Subcutaneous abdominal adipose tissue (tissue), 5 donors: ENCODE results near the gene IL12RB1.

Experiments
- H3K27ac ChIP-seq: one replicate; pipeline ENCODE4 v1.7.0; 2013; ENCODE audit warnings: low read depth, mild to moderate bottlenecking, inconsistent platforms, low read length, moderate library complexity
- H3K27me3 ChIP-seq, 5 donors: one replicate each; pipeline ENCODE4 v1.7.0; 2013; ENCODE audit warnings: low read length in 5 of 5, inconsistent platforms in 1 of 5; ENCODE audit not compliant: control insufficient read depth in 5 of 5, insufficient read depth in 4 of 5
- H3K36me3 ChIP-seq, 5 donors: one replicate each; pipeline ENCODE4 v1.7.0; 2013; ENCODE audit warnings: low read length in 5 of 5; ENCODE audit not compliant: control insufficient read depth in 5 of 5, insufficient read depth in 5 of 5
- H3K4me1 ChIP-seq, 5 donors: one replicate each; pipeline ENCODE4 v1.7.0; 2013; ENCODE audit warnings: low read length in 5 of 5, mild to moderate bottlenecking in 3 of 5, moderate library complexity in 1 of 5; ENCODE audit not compliant: control insufficient read depth in 5 of 5, insufficient read depth in 5 of 5
- H3K4me3 ChIP-seq, 5 donors: one replicate each; pipeline ENCODE4 v1.7.0; 2013; ENCODE audit warnings: low read length in 5 of 5, low read depth in 1 of 5
- H3K9ac ChIP-seq, 5 donors: one replicate each; pipeline ENCODE4 v1.7.0; 2013; ENCODE audit warnings: low read length in 5 of 5, mild to moderate bottlenecking in 4 of 5, moderate library complexity in 3 of 5
- H3K9me3 ChIP-seq, 5 donors: one replicate each; pipeline ENCODE4 v1.7.0; 2013; ENCODE audit warnings: low read length in 5 of 5; ENCODE audit not compliant: control insufficient read depth in 5 of 5
- donor health status: healthy.
- donor health status: healthy.
- donor health status: healthy.
- donor health status: healthy.
- donor health status: healthy.

IL12RB1 gene

DNA sequence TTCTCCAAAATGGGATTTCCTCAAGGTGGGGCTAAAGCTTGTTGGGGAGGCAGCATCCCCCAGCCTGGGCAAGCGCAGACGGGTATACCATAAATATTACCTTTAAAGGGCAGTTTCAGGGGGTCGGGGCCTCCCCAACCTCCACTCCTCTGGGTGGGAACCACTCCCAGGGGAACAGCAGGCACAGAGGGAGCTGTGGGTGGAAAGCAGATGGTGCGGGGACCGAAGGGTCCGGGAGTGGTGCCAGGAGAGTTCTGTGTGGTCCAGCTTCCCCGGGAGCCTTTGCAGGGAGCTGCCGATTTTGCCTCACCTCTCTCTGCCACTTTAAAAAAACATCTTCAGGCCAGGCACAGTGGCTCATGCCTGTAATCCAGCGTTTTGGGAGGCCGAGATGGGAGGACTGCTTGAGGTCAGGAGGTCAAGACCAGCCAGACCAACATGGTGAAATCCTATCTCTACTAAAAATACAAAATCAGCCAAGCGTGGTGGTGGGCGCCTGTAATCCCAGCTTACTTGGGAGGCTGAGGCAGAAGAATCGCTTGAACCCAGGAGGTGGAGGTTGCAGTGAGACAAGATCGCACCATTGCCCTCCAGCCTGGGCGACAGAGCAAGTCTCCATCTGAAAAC lies 16.3 kb upstream of the IL12RB1 start:
- Histone ChIP-seq H3K4me3 (no peak overlapping the region), H3K9me3 (no peaks in the 10 kb centered on the region), H3K4me1 (peaks cover 1 to 41% (median 26%) of the 10 kb centered on the region in 5 donors), H3K27ac (no peak overlapping the region), H3K9ac (no peak overlapping the region), H3K36me3 (no peaks in the 10 kb centered on the region), H3K27me3 (peaks cover 0 to 13% (median 0%) of the 10 kb centered on the region in 5 donors)

DNA sequence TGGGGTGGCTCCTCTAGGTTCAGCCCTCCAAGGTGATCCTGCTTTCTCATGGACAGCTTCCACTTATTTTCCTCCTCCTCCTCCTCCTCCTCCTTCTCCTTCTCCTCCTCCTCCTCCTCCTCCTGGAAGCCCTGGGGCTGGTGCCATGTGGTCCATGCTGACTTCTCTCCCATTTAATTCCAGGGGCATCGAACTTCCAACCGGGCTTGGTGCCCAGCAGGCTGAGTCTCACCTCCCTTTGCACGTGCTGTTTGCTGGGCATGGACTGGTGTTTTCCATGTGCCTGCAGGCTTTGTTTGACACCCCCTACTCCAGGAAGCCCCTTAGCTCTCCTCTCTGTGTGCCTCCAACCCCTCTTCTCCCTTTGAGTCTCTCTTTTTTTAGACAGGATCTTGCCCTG lies 14.5 kb upstream of the IL12RB1 start:
- Histone ChIP-seq H3K4me3 (no peak overlapping the region), H3K36me3 (no peaks in the 10 kb centered on the region), H3K9me3 (no peaks in the 10 kb centered on the region), H3K9ac (no peak overlapping the region), H3K27me3 (peaks cover 0 to 13% (median 0%) of the 10 kb centered on the region in 5 donors), H3K4me1 (peaks cover 1 to 44% (median 33%) of the 10 kb centered on the region in 5 donors), H3K27ac (no peak overlapping the region)

DNA sequence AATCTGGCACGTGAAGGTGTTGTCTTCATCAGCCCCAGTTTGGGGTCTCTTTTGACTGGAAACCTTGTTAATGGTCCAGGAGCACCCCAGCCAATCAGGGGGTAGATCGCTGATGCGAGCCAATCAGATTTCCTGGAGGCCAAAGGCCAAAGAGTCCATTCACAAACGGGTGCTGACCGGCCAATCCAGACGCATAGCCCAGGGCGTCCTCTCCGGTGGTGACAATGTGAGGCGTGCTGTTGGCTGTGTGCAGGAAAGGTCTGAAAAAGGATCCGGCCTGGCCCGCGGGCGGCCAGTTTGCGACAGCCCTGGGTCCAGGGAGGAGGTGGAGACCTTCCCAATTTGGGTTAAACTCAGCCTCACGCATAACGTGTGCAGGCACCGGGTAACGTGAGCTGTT lies 14.0 kb upstream of the IL12RB1 start:
- Histone ChIP-seq H3K9me3 (no peaks in the 10 kb centered on the region), H3K9ac (no peak overlapping the region), H3K36me3 (no peaks in the 10 kb centered on the region), H3K27me3 (peaks cover 0 to 13% (median 0%) of the 10 kb centered on the region in 5 donors), H3K4me1 (peaks cover 1 to 44% (median 33%) of the 10 kb centered on the region in 5 donors), H3K4me3 (no peak overlapping the region), H3K27ac (no peak overlapping the region)

- Histone ChIP-seq H3K4me1 (peaks cover 1 to 37% (median 30%) of the 10 kb centered on the region in 5 donors), H3K27ac (no peak overlapping the region), H3K27me3 (peaks cover 0 to 13% (median 0%) of the 10 kb centered on the region in 5 donors), H3K4me3 (no peak overlapping the region), H3K9ac (no peak overlapping the region), H3K36me3 (no peaks in the 10 kb centered on the region), H3K9me3 (no peaks in the 10 kb centered on the region)
These were observed 12.9 kb upstream of the IL12RB1 start for GRCh38 chr19:18099623-18099995.

DNA sequence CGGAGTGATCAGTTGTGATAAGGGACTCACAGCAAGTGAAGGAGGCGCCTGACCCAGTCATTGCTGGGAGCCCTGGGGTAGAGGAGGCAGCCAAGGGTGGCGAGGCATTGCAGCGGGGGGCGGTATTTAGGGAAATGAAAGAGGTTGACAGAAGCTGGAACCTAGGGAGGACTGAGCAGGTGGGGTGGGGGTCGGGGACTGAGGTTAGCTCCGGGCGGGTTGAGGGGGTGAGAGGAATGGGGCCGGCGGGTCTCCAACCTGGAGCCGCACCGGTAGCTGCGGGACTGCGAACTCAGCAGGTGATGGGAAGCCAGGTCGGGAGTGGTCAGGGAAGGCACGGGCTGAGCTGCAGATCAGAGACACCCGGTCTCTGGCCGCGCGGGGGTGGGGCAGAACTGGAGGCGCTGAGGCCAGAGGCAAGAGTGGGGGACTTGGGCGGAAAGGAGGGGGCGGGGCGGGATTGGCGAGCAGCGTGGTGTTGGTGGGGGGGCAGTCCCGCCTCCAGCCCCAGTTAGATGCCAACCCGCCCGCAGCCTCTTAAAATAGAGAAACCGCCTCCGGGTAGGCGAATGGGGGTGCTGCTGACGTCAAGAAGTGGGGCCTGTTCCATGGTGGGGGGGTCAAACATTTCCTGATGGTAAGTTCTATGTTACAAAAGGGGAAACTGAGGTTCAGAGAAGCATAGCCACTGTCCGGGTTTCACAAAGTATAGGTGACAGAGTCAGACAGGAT lies 12.3 kb upstream of the IL12RB1 start:
- Histone ChIP-seq H3K9ac (no peak overlapping the region), H3K27ac (no peak overlapping the region), H3K27me3 (peaks cover 0 to 13% (median 0%) of the 10 kb centered on the region in 5 donors)

GRCh38 chr19:18097993-18098890 lies 11.5 kb upstream of the IL12RB1 start:
- no peak overlapping the region for H3K27ac ChIP-seq
- H3K9me3 ChIP-seq, result no peaks in the 10 kb centered on the region
- H3K36me3 ChIP-seq, result no peaks in the 10 kb centered on the region
- peaks cover 0 to 13% (median 0%) of the 10 kb centered on the region in 5 donors for H3K27me3 ChIP-seq
- peak overlapping the region; percentile 54 to 80 (median 71) for H3K4me3 ChIP-seq
- peaks cover 0 to 26% (median 21%) of the 10 kb centered on the region in 5 donors for H3K4me1 ChIP-seq
- H3K9ac ChIP-seq, result peak overlapping the region in 4 of 5 donors; percentile 55 to 84 (median 76)

More for the DNA sequence above, 12.3 kb upstream of the IL12RB1 start:
- Histone ChIP-seq H3K36me3 (no peaks in the 10 kb centered on the region), H3K4me1 (peaks cover 1 to 31% (median 24%) of the 10 kb centered on the region in 5 donors), H3K4me3 (peak overlapping the region in 1 of 5 donors; percentile 71), H3K9me3 (no peaks in the 10 kb centered on the region)

DNA sequence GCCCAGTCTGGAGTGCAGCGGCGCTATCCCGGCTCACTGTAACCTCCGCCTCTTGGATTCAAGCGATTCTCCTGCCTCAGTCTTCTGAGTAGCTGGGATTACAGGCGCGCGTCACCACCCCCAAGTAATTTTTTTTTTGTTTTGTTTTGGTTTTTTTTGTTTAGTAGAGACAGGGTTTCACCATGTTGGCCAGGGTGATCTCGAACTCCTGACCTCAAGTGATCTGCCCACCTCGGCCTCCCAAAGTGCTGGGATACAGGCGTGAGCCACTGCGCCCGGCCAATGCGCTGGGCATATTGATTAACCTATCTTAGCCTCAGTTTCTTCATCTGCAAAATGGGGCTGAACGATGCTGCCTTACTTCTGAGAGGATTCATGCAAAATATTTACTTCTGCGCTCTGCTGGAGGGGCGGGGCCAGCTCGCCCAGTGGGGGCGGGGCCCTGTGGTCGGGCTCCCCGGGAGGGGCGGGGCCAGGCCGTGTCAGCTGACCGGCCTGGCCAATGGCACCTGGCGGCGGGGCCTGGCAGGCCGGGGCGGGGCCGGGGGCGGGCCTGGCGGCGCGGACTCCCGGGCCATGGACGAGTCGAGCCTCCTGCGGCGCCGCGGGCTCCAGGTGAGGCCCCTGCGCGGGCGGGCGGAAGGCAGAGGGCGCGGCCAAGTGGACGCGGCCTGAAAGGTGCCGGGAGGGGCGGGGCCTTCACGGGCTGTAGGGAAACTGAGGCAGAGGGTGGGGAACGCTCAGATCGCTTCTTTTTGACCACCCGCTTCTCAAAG lies 10.7 kb upstream of the IL12RB1 start, which contains the start of gene MAST3:
Gene MAST3, plus strand, starts transcription at position 562 of the 776 bp plus-strand sequence. Its CDS starts 15 bp downstream, at position 577.
- Histone ChIP-seq H3K9me3 (no peaks in the 10 kb centered on the region), H3K4me3 (peak within 1 kb of the TSS; percentile 54 to 80 (median 71)), H3K36me3 (no peaks in the 10 kb centered on the region), H3K27ac (no peak within 1 kb of the TSS), H3K9ac (peak within 1 kb of the TSS in 4 of 5 donors; percentile 55 to 84 (median 76)), H3K27me3 (peaks cover 0 to 13% (median 0%) of the 10 kb centered on the region in 5 donors), H3K4me1 (peaks cover 0 to 26% (median 21%) of the 10 kb centered on the region in 5 donors)

DNA sequence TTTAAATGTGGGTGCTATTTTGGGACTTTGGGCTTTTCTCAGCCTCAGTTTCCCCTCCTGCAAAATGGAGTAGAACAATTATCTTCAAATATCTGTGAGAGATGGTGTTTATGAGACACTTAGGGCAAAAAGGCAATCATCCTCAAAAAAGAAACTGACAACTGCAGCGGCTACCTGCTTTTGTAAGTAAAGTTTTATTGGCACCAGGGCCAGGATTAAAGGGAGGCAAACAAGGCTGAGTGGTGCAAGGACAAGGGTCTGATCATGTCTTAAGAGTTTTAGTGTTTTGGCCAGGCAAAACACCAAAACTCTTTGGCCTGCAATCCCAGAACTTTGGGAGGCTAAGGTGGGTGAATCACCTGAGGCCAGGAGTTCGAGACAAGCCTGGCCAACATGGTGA lies 9.5 kb upstream of the IL12RB1 start:
- Histone ChIP-seq H3K27me3 (peaks cover 0 to 13% (median 0%) of the 10 kb centered on the region in 5 donors), H3K9me3 (no peaks in the 10 kb centered on the region), H3K4me1 (peaks cover 0 to 25% (median 18%) of the 10 kb centered on the region in 5 donors), H3K27ac (no peak overlapping the region), H3K9ac (no peak overlapping the region), H3K36me3 (no peaks in the 10 kb centered on the region), H3K4me3 (no peak overlapping the region)

- Histone ChIP-seq H3K27me3 (peaks cover 0 to 4% (median 0%) of the 10 kb centered on the region in 5 donors), H3K36me3 (no peaks in the 10 kb centered on the region), H3K9ac (no peak overlapping the region), H3K9me3 (no peaks in the 10 kb centered on the region), H3K27ac (no peak overlapping the region), H3K4me3 (no peak overlapping the region), H3K4me1 (peaks cover 0 to 30% (median 21%) of the 10 kb centered on the region in 5 donors)
These were observed 6.9 kb upstream of the IL12RB1 start for GRCh38 chr19:18093439-18094161.
